Suprapubic skin (tissue), 4 donors: ENCODE results near the gene PHTF2. TPM values are rescaled to one million over a fixed set of nuclear protein-coding genes. Genes with fewer than 3 reads are reported as not detected.
A peak's percentile ranks its signal among the peaks of the same experiment; 100 is the strongest.

Experiments used
- DNase-seq, 2 donors: peaks; one replicate each; pipeline ENCODE4 v3.0.0-alpha.2; 2019; ENCODE audit warnings: low spot score in 2 of 2
- H3K27ac ChIP-seq: fragments of 200-600 bp; sonication (generic); one replicate; pipeline ENCODE4 v1.5.1; 2019
- H3K27me3 ChIP-seq: fragments of 200-600 bp; sonication (generic); one replicate; pipeline ENCODE4 v1.5.1; 2019
- H3K36me3 ChIP-seq: fragments of 200-600 bp; sonication (generic); one replicate; pipeline ENCODE4 v1.5.1; 2019
- H3K4me1 ChIP-seq: fragments of 200-600 bp; sonication (generic); one replicate; pipeline ENCODE4 v1.5.1; 2019
- H3K4me3 ChIP-seq: fragments of 200-600 bp; sonication (generic); one replicate; pipeline ENCODE4 v1.5.1; 2019; ENCODE audit warnings: mild to moderate bottlenecking
- H3K9me3 ChIP-seq: fragments of 200-600 bp; sonication (generic); one replicate; pipeline ENCODE4 v1.5.1; 2019
- EP300 ChIP-seq: sonication (generic); formaldehyde crosslinking; IDR thresholded peaks from one replicate; pipeline ENCODE4 v1.6.1; 2017; ENCODE audit warnings: antibody characterized with exemption
- POLR2A ChIP-seq, 2 donors: fragments of 450-650 bp; IDR thresholded peaks; one replicate each; pipeline ENCODE4 v1.6.1; 2017; ENCODE audit warnings: antibody characterized with exemption in 2 of 2, mild to moderate bottlenecking in 2 of 2, moderate library complexity in 2 of 2
- POLR2AphosphoS5 ChIP-seq, 3 donors: sonication (generic); formaldehyde crosslinking; IDR thresholded peaks; one replicate each; pipeline ENCODE4 v1.6.1; 2017; ENCODE audit warnings: antibody characterized with exemption in 3 of 3
- WGBS: methylation state at CpG from one replicate; pipeline ENCODE4 v1.1.5; 2018; 5-methylcytosine and 5-hydroxymethylcytosine counted together
- total RNA-seq, 4 donors: library from RNA; depleted of rRNA; stranded (reverse); fragments of >200 nt; gene quantifications; one replicate each; pipeline ENCODE4 v1.1.0, GENCODE V29; 2016
- TF ChIP-seq, protein P1 (sequence below), 2 donors: fragments of 200-600 bp in 1 of 2; fragments of 450-650 bp in 1 of 2; sonication (generic) in 1 of 2; IDR thresholded peaks; one replicate each; pipeline ENCODE4 v1.5.1; 2016 to 2019; ENCODE audit warnings: antibody characterized with exemption in 2 of 2, mild to moderate bottlenecking in 1 of 2, moderate library complexity in 1 of 2

Gene PHTF2
- total RNA-seq, 4 donors from 2014 or later: 9.6 to 33.7 (median 15.7) TPM

DNA sequence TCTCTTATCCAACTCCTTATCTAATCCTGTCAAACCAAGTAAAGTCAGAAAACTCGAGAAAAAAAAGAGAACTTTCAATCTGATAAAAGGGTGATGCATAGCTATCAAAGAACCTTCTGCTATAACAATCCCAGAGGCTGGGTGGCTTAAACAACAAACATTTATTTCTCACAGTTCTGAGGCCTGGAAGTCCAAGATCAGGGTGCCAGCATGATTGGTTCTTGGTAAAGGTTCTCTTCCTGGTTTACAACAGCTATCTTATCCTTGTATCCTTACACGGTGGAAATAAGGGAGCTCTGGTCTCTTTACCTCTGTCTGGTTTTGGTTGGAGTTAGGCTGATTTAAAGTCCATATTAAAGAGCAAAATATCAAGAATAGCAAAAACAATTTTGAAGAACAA is 131.9 kb downstream of the PHTF2 start:
- Histone ChIP-seq H3K27me3 (no peaks in the 10 kb centered on the region), H3K9me3 (no peaks in the 10 kb centered on the region), H3K27ac (no peak overlapping the region), H3K4me3 (no peak overlapping the region), H3K36me3 (peaks cover 11% of the 10 kb centered on the region), H3K4me1 (no peaks in the 10 kb centered on the region)
- DNase-seq: no peak
- WGBS: 74% methylated on average over 2 of the region's 2 CpGs
- TF ChIP-seq EP300: no peak
- TF ChIP-seq POLR2A (IDR thresholded peaks at IDR 0.05): no peak
- TF ChIP-seq POLR2AphosphoS5 (IDR thresholded peaks at IDR 0.05): no peak
- TF ChIP-seq, protein P1, sequence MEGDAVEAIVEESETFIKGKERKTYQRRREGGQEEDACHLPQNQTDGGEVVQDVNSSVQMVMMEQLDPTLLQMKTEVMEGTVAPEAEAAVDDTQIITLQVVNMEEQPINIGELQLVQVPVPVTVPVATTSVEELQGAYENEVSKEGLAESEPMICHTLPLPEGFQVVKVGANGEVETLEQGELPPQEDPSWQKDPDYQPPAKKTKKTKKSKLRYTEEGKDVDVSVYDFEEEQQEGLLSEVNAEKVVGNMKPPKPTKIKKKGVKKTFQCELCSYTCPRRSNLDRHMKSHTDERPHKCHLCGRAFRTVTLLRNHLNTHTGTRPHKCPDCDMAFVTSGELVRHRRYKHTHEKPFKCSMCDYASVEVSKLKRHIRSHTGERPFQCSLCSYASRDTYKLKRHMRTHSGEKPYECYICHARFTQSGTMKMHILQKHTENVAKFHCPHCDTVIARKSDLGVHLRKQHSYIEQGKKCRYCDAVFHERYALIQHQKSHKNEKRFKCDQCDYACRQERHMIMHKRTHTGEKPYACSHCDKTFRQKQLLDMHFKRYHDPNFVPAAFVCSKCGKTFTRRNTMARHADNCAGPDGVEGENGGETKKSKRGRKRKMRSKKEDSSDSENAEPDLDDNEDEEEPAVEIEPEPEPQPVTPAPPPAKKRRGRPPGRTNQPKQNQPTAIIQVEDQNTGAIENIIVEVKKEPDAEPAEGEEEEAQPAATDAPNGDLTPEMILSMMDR (IDR thresholded peaks at IDR 0.05): no peak

DNA sequence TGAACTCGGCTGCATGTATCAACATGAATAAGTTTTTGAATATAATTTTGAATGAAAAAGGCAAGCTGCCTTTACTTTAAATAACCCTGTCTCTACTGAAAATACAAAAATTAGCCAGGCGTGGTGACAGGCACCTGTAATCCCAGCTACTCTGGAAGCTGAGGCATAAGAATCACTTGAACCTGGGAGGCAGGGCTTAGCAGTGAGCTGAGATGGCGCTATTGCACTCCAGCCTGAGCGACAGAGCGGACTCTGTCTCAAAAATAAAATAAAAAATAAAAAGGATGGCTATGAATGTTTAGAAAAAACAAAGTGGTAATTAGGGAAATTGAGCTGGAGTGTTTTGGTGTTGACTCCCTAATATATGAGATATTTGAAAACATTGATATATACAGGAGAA is 133.3 kb downstream of the PHTF2 start:
- H3K4me1 ChIP-seq: no peaks in the 10 kb centered on the region
- no peak overlapping the region for H3K27ac ChIP-seq
- H3K4me3 ChIP-seq: no peak overlapping the region
- WGBS: 87% methylated on average over 5 of the region's 5 CpGs
- H3K9me3 ChIP-seq: no peaks in the 10 kb centered on the region
- peaks cover 8% of the 10 kb centered on the region for H3K36me3 ChIP-seq
- TF ChIP-seq, protein P1 (IDR thresholded peaks at IDR 0.05): no peak
- TF ChIP-seq POLR2AphosphoS5 (IDR thresholded peaks at IDR 0.05): no peak
- no peak for TF ChIP-seq EP300
- TF ChIP-seq POLR2A (IDR thresholded peaks at IDR 0.05): no peak
- DNase-seq: no peak
- H3K27me3 ChIP-seq: no peaks in the 10 kb centered on the region

DNA sequence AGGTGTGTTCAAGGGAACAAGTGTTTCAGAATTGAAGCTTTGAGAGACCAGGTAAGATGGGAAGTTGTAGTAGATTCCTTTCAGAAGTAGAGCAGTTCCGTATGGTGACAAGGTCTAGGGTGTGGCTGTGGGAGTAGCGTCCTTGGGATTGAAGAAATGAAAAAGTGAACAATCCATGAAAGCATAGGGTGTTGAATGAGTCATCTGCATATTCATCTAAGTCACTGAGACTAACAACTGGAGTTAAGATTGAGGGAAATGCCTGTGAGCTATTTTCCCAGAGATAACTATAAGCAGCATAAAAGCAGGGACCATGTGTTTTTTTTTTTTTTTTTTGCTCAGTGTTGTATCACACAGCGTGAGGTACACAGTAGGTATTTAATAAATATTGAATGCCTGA is 134.8 kb downstream of the PHTF2 start:
- Histone ChIP-seq H3K27ac (no peak overlapping the region), H3K4me3 (no peak overlapping the region), H3K4me1 (no peaks in the 10 kb centered on the region), H3K36me3 (peaks cover 8% of the 10 kb centered on the region), H3K9me3 (no peaks in the 10 kb centered on the region), H3K27me3 (no peaks in the 10 kb centered on the region)
- TF ChIP-seq EP300 (no peak), POLR2A (IDR thresholded peaks at IDR 0.05) (no peak), POLR2AphosphoS5 (IDR thresholded peaks at IDR 0.05) (no peak)
- TF ChIP-seq, protein P1 (IDR thresholded peaks at IDR 0.05): no peak
- WGBS: 68% methylated on average over 3 of the region's 3 CpGs
- DNase-seq: no peak

DNA sequence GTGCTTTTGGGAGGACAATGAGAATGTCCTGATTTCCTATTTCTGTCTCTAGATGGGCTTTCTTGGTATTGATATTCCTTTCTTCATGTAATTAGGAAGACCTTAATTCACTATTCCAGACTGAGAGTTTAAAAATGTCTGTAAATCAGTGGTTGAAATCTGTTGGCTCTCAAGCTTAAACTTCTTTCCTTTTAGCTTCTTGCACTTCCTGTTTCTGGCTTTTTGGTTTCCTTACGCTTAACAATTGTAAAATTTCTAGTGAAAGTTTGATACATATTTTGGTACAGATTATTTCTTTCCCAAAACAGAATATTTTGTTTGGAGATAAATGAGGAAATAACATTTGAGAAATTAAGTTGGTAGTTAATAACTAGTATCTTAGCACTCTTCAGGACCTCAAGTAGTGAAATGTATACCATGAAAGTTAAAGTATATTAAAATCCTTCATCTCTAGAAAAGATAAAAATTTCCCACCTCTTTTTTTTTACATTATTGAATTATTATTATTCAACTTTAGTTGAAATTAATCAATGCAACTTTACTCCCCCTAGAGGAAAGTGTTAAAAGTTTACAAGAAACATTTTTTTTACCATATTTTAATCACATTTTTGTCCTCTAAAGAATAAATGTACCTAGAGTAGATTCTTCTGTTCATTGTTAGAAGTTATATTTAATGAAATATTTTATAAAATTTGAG is 137.2 kb downstream of the PHTF2 start:
- no peak for DNase-seq
- no peaks in the 10 kb centered on the region for H3K9me3 ChIP-seq
- 67% methylated on average over 1 of the region's 1 CpG for WGBS
- H3K4me1 ChIP-seq: no peaks in the 10 kb centered on the region
- H3K27ac ChIP-seq: no peak overlapping the region
- no peaks in the 10 kb centered on the region for H3K27me3 ChIP-seq
- no peaks in the 10 kb centered on the region for H3K36me3 ChIP-seq
- no peak for TF ChIP-seq POLR2AphosphoS5 (IDR thresholded peaks at IDR 0.05)
- no peak for TF ChIP-seq EP300
- TF ChIP-seq POLR2A (IDR thresholded peaks at IDR 0.05): no peak
- TF ChIP-seq, protein P1 (IDR thresholded peaks at IDR 0.05): no peak
- no peak overlapping the region for H3K4me3 ChIP-seq

DNA sequence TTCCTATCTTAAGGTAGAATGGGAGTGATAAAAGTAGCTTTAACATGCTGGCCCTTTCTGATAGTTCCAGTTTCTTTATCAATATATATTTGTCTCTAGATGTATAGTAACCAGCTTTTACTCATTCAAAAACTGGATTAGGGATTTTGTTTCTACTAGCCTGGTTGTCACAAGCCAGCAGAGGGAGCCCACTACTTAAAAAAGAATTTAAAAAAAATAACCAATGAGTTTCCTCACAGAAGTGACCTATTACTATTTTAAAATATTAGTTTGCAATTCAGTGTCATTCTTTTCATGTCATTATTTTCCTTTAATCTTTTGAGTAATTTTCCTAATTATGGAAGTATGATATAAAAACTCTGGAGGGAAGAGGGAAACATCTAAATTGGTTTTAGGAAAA is 142.1 kb downstream of the PHTF2 start:
- no peaks in the 10 kb centered on the region for H3K36me3 ChIP-seq
- TF ChIP-seq, protein P1 (IDR thresholded peaks at IDR 0.05): peak; percentile 4 to 37
- TF ChIP-seq POLR2AphosphoS5 (IDR thresholded peaks at IDR 0.05) (no peak), POLR2A (IDR thresholded peaks at IDR 0.05) (no peak), EP300 (no peak)
- H3K4me1 ChIP-seq: no peaks in the 10 kb centered on the region
- no peaks in the 10 kb centered on the region for H3K9me3 ChIP-seq
- no peak for DNase-seq
- no peak overlapping the region for H3K27ac ChIP-seq
- no peak overlapping the region for H3K4me3 ChIP-seq
- H3K27me3 ChIP-seq: no peaks in the 10 kb centered on the region
